Hepatocyte (in vitro differentiated cells): ENCODE results near the gene STK38L.

Experiments used
- CTCF ChIP-seq: fragments of 200-600 bp; sonication (generic); IDR thresholded peaks from 2 replicates; pipeline ENCODE4 v1.5.1; 2016; ENCODE audit warnings: antibody characterized with exemption, mild to moderate bottlenecking; ENCODE audit not compliant: poor library complexity
- EZH2 ChIP-seq: fragments of 200-600 bp; sonication (generic); IDR thresholded peaks from 2 replicates; pipeline ENCODE4 v1.6.1; 2016; ENCODE audit warnings: antibody characterized with exemption, mild to moderate bottlenecking, borderline replicate concordance

DNA sequence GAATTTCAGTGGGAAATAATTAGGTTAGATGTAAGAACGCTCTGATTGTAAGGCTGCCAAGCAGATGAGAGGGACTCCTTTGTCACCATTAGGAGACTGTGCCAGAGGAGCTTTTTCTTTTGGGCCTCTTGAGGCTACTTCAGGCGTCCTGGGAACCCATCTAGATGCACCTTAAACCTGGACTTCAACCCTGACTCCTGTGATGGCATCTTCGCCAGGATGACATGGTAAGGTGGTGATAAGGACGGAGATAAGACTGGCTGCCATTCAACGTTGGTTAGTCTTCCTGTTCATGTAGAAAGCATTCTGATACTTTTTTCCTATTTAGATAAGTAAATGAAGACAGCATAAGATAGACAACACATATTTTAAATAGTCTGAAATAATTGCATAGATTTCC is 36.3 kb downstream of the STK38L start:
- no peak for TF ChIP-seq CTCF
- TF ChIP-seq EZH2: no peak
